Stomach (tissue), 4 donors: Measurements from ENCODE around the gene RASL10A.

ENCODE experiments used
- CTCF ChIP-seq, 7 experiments: fragments of 450-650 bp in 4 of 7; fragments of 200-600 bp in 3 of 7; sonication (generic) in 3 of 7; IDR thresholded peaks; one replicate each; pipeline ENCODE4 v1.5.1; 2016 to 2019; ENCODE audit warnings: antibody characterized with exemption in 7 of 7, control low read depth in 2 of 7, mild to moderate bottlenecking in 1 of 7
- EP300 ChIP-seq: sonication (generic); formaldehyde crosslinking; IDR thresholded peaks from one replicate; pipeline ENCODE4 v1.6.1; 2017; ENCODE audit warnings: antibody characterized with exemption
- POLR2A ChIP-seq, 4 donors: fragments of 450-650 bp; IDR thresholded peaks; one replicate each; pipeline ENCODE4 v1.6.1; 2016; ENCODE audit warnings: antibody characterized with exemption in 4 of 4, control low read depth in 2 of 4, mild to moderate bottlenecking in 1 of 4, moderate library complexity in 1 of 4

DNA sequence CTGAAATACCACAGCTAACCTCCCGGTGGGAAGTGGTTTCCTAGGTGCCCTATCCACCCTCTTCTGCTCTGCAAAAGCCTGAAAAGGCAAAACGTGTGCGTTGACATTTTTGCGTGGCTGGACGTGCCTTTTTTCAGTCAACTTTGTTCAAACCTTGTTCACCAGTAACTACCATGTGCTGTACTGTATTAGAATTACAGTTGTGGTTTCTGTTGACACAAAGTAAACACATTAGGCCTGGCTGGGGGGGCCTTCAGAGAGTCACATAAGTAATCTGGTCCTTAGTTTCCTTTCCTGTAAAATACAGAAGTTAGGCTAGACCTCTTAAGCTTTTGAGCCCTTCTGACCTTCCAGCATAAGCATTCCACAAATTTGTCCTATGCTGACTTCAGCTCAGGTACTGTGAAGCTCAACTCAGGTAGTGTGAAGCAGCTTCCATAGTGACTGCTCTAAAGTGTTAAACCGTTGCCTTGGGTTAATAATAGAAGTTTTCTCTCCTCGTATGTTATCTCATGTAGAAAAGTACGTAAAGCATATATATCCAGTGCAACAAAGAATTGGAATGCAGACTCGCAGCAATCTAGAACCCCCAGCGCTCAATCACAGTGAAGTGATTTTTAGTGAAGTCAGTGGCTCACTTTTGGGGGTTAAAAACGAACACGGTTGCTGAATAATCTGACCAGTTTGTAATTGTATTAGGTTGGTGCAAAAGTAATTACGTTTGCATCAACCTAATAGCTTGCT is 45.6 kb downstream of the RASL10A start:
- TF ChIP-seq EP300: no peak
- TF ChIP-seq CTCF (IDR thresholded peaks at IDR 0.05): no peak
- no peak for TF ChIP-seq POLR2A (IDR thresholded peaks at IDR 0.05)
